Endodermal cell (in vitro differentiated cells): ENCODE measurements around the gene P3H1. TPM values are rescaled to one million over a fixed set of nuclear protein-coding genes. Genes with fewer than 3 reads are reported as not detected.
"Not testable (repeated sequence)": the region's sequence is repeated elsewhere in the genome, so short reads cannot be mapped to it uniquely, and the experiment has no call there.

Source experiments
- DNase-seq: peaks from one replicate; pipeline ENCODE4 v3.0.0-alpha.2; 2017
- H3K27ac ChIP-seq: 2 replicates; pipeline ENCODE4 v1.5.1; 2013; ENCODE audit warnings: mild to moderate bottlenecking, low read depth, low read length, moderate library complexity
- H3K27me3 ChIP-seq: 2 replicates; pipeline ENCODE4 v1.6.1; 2013; ENCODE audit warnings: mild to moderate bottlenecking, low read length, moderate library complexity; ENCODE audit not compliant: insufficient read depth, control insufficient read depth, poor library complexity, severe bottlenecking
- H3K36me3 ChIP-seq: 2 replicates; pipeline ENCODE4 v1.7.0; 2013; ENCODE audit warnings: mild to moderate bottlenecking, low read length, moderate library complexity; ENCODE audit not compliant: control insufficient read depth, insufficient read depth
- H3K4me1 ChIP-seq: one replicate; pipeline ENCODE4 v1.7.0; 2013; ENCODE audit warnings: low read length; ENCODE audit not compliant: control insufficient read depth, insufficient read depth
- H3K4me3 ChIP-seq: 2 replicates; pipeline ENCODE4 v1.5.1; 2013; ENCODE audit warnings: mild to moderate bottlenecking, low read length, moderate library complexity
- H3K9ac ChIP-seq: 2 replicates; pipeline ENCODE4 v1.6.1; 2013; ENCODE audit warnings: mild to moderate bottlenecking, low read length, moderate library complexity; ENCODE audit not compliant: poor library complexity, severe bottlenecking; ENCODE audit errors: extremely low read depth
- H3K9me3 ChIP-seq: 2 replicates; pipeline ENCODE4 v1.6.1; 2013; ENCODE audit warnings: mild to moderate bottlenecking, low read length, moderate library complexity; ENCODE audit not compliant: control insufficient read depth
- H3K27ac Mint-ChIP-seq: 2 replicates; pipeline ENCODE4 v1.8.0; 2020; ENCODE audit warnings: mixed read lengths
- H3K27me3 Mint-ChIP-seq: 2 replicates; pipeline ENCODE4 v1.8.0; 2021; ENCODE audit warnings: mild to moderate bottlenecking, mixed read lengths; ENCODE audit not compliant: insufficient read depth
- H3K36me3 Mint-ChIP-seq: 2 replicates; pipeline ENCODE4 v1.8.0; 2020; ENCODE audit warnings: low read depth, mixed read lengths
- H3K4me1 Mint-ChIP-seq: 2 replicates; pipeline ENCODE4 v1.8.0; 2020; ENCODE audit warnings: mixed read lengths
- H3K4me3 Mint-ChIP-seq: 2 replicates; pipeline ENCODE4 v1.8.0; 2020; ENCODE audit warnings: mild to moderate bottlenecking, moderate library complexity, mixed read lengths
- H3K9me3 Mint-ChIP-seq: 2 replicates; pipeline ENCODE4 v1.8.0; 2020; ENCODE audit warnings: mild to moderate bottlenecking, mixed read lengths
- CTCF ChIP-seq: fragments of 200-600 bp; sonication (generic); conservative IDR thresholded peaks from 2 replicates; pipeline ENCODE4 v1.5.0; 2021; ENCODE audit warnings: antibody characterized with exemption, mild to moderate bottlenecking
- WGBS, 2 experiments: methylation state at CpG; one replicate each; pipeline versions ENCODE4 v1.1.5 to v1.1.7; 2013; ENCODE audit warnings: missing lambda C conversion rate in 2 of 2, mixed read lengths in 1 of 2; ENCODE audit not compliant: insufficient coverage in 1 of 2, insufficient read length in 1 of 2; 5-methylcytosine and 5-hydroxymethylcytosine counted together
- long read RNA-seq, 4 experiments: library from polyadenylated mRNA in 2 of 4; library from RNA in 1 of 4; library from capped mRNA in 1 of 4; stranded (forward) in 3 of 4; unstranded in 1 of 4; transcript quantifications; one replicate each; pipeline ENCODE4 v2.0.0, GENCODE V29; 2020 to 2021; ENCODE audit warnings: inconsistent platforms in 1 of 4
- polyA plus RNA-seq, 2 experiments: library from polyadenylated mRNA; stranded (reverse); fragments of 50-300 nt; gene quantifications; one replicate each; pipeline ENCODE4 v1.2.3, GENCODE V29; 2013
- total RNA-seq, 2 donors: library from RNA; stranded (reverse); fragmentation: NEBNext Ultra II Directional in 1 of 2; extraction: Animal tissue kit (Norgen Biotek cat#: 25700) in 1 of 2; gene quantifications; 2 replicates in 1 of 2; 3 replicates in 1 of 2; pipeline ENCODE4 v1.2.1, GENCODE V29; 2021

The P3H1 gene
- total RNA-seq: 10 to 100 TPM; 51.7 to 68.3 TPM
- 82.0 TPM for polyA plus RNA-seq (2013, experiment 1 of 2)
- 76.1 TPM for polyA plus RNA-seq (2013, experiment 2 of 2)
- long read RNA-seq, experiment 1, transcript P3H1-202 (15 exons, 2,585 nt): major isoform, 8 of 29 reads
- long read RNA-seq, experiment 1, partial matches to known transcripts: 9 of 29 reads
- long read RNA-seq, experiment 1, other reads (novel, unspliced or antisense): 12 of 29 reads
- long read RNA-seq, experiment 2, transcript P3H1-202 (15 exons, 2,585 nt): major isoform, 99 of 163 reads
- long read RNA-seq, experiment 2, transcript P3H1-207 (14 exons, 2,726 nt): minor isoform, 14 of 163 reads
- long read RNA-seq, experiment 2, transcript P3H1-204 (15 exons, 2,705 nt): minor isoform, 6 of 163 reads
- long read RNA-seq, experiment 2, partial matches to known transcripts: 10 of 163 reads
- long read RNA-seq, experiment 2, other reads (novel, unspliced or antisense): 33 of 163 reads
- long read RNA-seq, experiment 3, transcript P3H1-204 (15 exons, 2,705 nt): minor isoform, 40 of 451 reads
- long read RNA-seq, experiment 3, transcript P3H1-207 (14 exons, 2,726 nt): minor isoform, 43 of 451 reads
- long read RNA-seq, experiment 3, transcript P3H1-202 (15 exons, 2,585 nt): major isoform, 281 of 451 reads
- long read RNA-seq, experiment 3, partial matches to known transcripts: 16 of 451 reads
- long read RNA-seq, experiment 3, other reads (novel, unspliced or antisense): 69 of 451 reads
- long read RNA-seq, experiment 4, partial matches to known transcripts: 1 of 1 reads
- long read RNA-seq, experiment 4, other reads (novel, unspliced or antisense): 0 of 1 reads

- H3K9ac ChIP-seq: peak within 1 kb of the TSS; percentile 80
- H3K36me3 ChIP-seq: peaks cover 10% of the 10 kb centered on the region
- DNase-seq: peak; percentile 100
- Mint-ChIP-seq H3K27ac (peak within 1 kb of the TSS; percentile 93), H3K27me3 (no peaks in the 10 kb centered on the region), H3K4me1 (peaks cover 7% of the 10 kb centered on the region), H3K4me3 (no peak within 1 kb of the TSS), H3K36me3 (peaks cover 20% of the 10 kb centered on the region), H3K9me3 (no peaks in the 10 kb centered on the region)
- 0% methylated on average over 41 to 82 of the region's 82 CpGs for WGBS, 2 experiments
- no peaks in the 10 kb centered on the region for H3K4me1 ChIP-seq
- peak within 1 kb of the TSS; percentile 69 for H3K27ac ChIP-seq
- H3K27me3 ChIP-seq: no peaks in the 10 kb centered on the region
- no peaks in the 10 kb centered on the region for H3K9me3 ChIP-seq
- peak within 1 kb of the TSS; percentile 86 for H3K4me3 ChIP-seq
- no peak for TF ChIP-seq CTCF
Observed at GRCh38 chr1:42766741-42767509, at the start of gene P3H1, which contains the start of gene C1orf50. Gene P3H1, minus strand, starts transcription at chr1:42767028. Its CDS starts 57 bp downstream, at chr1:42766971. Gene C1orf50, plus strand, starts transcription at chr1:42767249. Its CDS starts 63 bp downstream, at chr1:42767312.

- H3K36me3 Mint-ChIP-seq: peaks cover 21% of the 10 kb centered on the region
- H3K27ac Mint-ChIP-seq: peak overlapping the region; percentile 90
- H3K9ac ChIP-seq: peak overlapping the region; percentile 87
- peak overlapping the region; percentile 95 for H3K4me3 ChIP-seq
- no peaks in the 10 kb centered on the region for H3K9me3 Mint-ChIP-seq
- WGBS, 2 experiments: 54% methylated on average over 7 of the region's 7 CpGs
- peak overlapping the region; percentile 88 for H3K27ac ChIP-seq
- H3K4me1 ChIP-seq: no peaks in the 10 kb centered on the region
- H3K27me3 ChIP-seq: no peaks in the 10 kb centered on the region
- no peaks in the 10 kb centered on the region for H3K9me3 ChIP-seq
- no peaks in the 10 kb centered on the region for H3K27me3 Mint-ChIP-seq
- H3K4me1 Mint-ChIP-seq: peaks cover 12% of the 10 kb centered on the region
- H3K4me3 Mint-ChIP-seq: peak overlapping the region; percentile 70
- peaks cover 15% of the 10 kb centered on the region for H3K36me3 ChIP-seq
- DNase-seq: no peak
- TF ChIP-seq CTCF: no peak
Observed at GRCh38 chr1:42815941-42816584, 49.2 kb upstream of the P3H1 start.

GRCh38 chr1:42814815-42815214 is 48.0 kb upstream of the P3H1 start:
- not testable (repeated sequence) for DNase-seq

More at GRCh38 chr1:42814815-42815214, 48.0 kb upstream of the P3H1 start:
- not testable (repeated sequence) for H3K27ac ChIP-seq, H3K27ac Mint-ChIP-seq, H3K9me3 ChIP-seq, H3K4me1 Mint-ChIP-seq, H3K27me3 ChIP-seq, H3K4me3 Mint-ChIP-seq, H3K4me1 ChIP-seq, H3K4me3 ChIP-seq, H3K27me3 Mint-ChIP-seq, H3K9ac ChIP-seq, H3K9me3 Mint-ChIP-seq
- peaks cover 18% of the 10 kb centered on the region for H3K36me3 ChIP-seq
- WGBS, 2 experiments: no CpG with 5 or more reads among the region's 3 CpGs
- peaks cover 27% of the 10 kb centered on the region for H3K36me3 Mint-ChIP-seq
